ACHN (cell line): ENCODE measurements around the gene B4GALNT1.
"Not testable (repeated sequence)": the region's sequence is repeated elsewhere in the genome, so short reads cannot be mapped to it uniquely, and the experiment has no call there.

Experiments
- DNase-seq: peaks from one replicate; pipeline ENCODE4 v3.0.0-alpha.2; 2015
- in situ Hi-C: cut with HindIII; loops from 2 replicates; pipeline ENCODE4 v1.10.0; 2017; ENCODE audit warnings: low sequenced_read_pairs, low pct_ligation_motif_present, low pct_unique_long_range_greater_than_20kb

Gene B4GALNT1

DNA sequence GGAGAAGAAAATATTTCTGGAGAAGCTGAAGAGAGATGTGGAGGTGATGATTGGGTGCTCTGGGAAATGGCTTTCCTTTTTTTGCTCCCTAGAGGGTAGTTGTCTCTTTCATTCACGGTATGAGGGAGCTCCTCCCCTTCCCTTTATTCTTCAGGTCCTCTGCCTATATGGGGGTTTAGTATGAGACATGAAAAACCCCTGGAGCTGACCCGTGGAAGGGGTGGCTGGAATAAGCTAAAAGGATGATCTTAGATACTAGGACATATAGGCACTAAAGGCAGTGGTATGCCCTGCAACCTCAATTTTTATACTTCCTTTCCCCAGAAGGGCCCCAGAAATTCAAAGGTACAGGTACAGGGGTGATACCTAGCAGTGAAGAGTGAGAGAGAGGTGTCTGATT, 32.6 kb downstream of the B4GALNT1 start:
- no peak for DNase-seq
- in situ Hi-C loops, result no loop called here

DNA sequence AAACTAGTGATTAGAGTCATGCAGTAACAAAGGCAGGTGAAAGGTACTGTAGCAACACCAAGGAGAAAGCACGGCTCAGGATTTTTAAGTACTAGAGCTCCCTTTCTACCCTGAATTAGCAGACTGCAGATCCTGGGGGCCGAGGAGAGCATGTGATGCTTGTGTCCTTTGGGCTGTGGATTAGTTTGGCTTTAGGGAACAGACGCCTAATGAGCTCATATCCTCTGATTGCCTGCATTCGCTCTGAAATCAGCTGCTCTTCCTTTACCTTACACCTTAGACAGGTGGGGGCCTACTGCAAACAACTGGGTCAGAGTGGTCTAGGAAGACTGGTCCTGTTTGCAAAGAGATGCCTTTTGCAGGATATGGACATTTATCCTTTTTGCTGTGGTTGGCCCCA, 39.8 kb downstream of the B4GALNT1 start:
- DNase-seq, result no peak
- in situ Hi-C loops, result no loop called here

DNA sequence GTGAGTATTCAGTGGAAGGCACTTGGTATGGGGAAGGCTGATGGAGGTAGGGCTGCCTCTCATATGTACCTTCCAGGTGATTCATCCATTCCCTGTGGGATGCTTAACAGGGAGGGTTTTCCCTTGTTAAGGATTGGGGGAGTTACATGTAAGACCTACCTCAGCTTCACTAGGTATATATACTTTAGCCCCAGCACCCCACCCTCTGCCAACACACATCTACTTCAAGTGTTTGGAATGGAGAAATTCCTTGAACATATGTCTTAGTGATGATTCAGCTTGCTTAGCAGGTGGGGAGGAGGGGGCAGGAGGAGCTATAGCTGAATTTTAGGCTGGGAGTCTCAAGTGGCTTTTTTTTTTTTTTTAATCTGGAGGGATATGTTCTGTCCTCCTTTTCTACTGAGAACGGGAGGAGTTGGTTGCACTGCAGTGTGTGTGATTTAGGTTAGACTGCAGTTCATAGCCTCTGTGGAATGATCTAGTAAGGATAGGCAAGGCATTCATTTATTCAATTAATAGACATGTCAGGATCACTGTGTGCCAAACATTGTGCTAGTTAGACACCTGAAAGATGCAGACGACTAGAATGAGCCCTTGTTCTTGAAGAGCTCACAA, 40.3 kb downstream of the B4GALNT1 start:
- no peak for DNase-seq
- in situ Hi-C loops, result no loop called here

DNA sequence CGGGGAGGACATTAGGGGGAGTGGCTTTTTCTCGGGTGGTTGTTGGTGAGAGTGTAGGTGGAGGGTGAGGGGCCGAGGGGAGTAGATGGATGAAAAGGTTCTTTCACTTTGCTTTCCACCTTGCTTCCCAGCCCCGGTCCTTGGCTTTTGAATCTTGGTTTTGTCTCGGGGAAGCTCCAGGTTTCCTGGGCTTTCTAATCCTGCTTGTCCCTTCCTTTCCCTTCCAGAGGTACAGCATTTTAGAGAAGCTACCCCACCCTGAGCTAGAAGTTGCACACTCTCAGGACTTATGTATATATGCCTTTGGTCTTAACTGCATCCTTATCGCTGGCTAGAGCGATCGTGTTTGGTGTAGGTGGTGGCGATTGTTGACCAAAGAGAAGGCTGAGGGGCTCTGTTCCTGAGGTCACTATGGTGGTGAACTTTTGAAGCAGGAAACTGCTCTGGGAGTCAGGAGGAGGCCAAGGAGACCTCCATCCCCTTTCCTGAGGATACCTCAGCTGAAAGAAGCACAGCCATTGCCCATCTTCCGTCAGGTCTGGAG, 41.1 kb downstream of the B4GALNT1 start:
- in situ Hi-C loops, result no loop called here
- no peak for DNase-seq

DNA sequence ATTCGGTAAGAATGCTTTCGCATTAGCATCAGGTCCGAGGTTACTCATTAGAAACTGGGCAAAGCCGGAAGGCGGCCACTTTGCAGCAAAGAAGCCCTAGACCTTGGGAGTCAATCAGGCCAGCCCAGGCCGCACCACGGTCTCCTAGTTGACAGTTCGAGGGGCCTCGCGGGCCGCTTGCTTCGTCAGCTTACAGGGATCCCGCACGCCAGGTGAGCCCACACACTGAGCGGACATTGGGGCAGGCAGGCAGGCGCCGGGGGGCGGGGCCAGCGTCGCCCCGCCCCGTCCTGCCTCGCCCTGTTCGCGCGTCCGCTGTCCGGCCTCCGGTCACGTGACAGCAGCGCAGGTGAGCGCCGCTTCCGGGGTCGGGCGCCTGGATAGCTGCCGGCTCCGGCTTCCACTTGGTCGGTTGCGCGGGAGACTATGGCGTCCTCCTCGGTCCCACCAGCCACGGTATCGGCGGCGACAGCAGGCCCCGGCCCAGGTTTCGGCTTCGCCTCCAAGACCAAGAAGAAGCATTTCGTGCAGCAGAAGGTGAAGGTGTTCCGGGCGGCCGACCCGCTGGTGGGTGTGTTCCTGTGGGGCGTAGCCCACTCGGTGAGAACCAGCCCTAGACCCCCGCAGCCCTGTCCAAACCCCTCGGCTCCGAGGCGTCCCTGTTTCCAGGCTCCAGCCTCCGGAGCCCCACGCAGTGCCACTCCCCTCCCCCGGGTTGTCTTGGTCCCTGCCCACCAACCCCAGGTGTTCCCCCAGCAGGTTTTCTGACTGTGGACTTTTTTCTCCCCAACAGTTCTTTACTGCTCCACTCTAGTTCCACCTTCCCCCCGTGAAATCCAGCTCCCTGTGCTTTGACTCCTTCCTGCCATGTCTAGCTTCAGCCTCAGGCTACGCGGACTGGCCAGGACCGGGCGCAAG, 41.9 kb downstream of the B4GALNT1 start, which contains the start of gene PIP4K2C:
Gene PIP4K2C, plus strand, starts transcription at position 329 of the 918 bp plus-strand sequence. Its CDS starts 98 bp downstream, at position 427.
- in situ Hi-C loops, result no loop called here
- peak; percentile 90 for DNase-seq

DNA sequence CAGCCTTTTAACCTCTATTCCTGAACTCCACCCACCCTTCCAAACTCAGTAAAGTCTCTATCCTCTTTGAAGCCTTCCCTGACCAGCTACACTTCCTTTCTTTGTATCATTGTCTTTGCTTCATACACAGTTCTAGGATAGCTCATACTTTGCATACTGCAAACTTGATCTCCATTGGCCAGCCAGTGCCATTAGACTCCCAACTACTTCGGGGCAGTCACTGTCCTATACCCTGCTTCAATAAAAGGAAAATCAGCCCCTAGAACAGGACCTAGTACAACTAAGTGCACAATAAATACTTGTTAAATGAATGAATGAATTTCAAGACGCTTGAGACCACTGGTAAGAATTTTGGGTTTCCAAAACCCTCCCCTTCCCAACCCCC, 42.5 kb downstream of the B4GALNT1 start:
- no peak for DNase-seq
- in situ Hi-C loops, result no loop called here

DNA sequence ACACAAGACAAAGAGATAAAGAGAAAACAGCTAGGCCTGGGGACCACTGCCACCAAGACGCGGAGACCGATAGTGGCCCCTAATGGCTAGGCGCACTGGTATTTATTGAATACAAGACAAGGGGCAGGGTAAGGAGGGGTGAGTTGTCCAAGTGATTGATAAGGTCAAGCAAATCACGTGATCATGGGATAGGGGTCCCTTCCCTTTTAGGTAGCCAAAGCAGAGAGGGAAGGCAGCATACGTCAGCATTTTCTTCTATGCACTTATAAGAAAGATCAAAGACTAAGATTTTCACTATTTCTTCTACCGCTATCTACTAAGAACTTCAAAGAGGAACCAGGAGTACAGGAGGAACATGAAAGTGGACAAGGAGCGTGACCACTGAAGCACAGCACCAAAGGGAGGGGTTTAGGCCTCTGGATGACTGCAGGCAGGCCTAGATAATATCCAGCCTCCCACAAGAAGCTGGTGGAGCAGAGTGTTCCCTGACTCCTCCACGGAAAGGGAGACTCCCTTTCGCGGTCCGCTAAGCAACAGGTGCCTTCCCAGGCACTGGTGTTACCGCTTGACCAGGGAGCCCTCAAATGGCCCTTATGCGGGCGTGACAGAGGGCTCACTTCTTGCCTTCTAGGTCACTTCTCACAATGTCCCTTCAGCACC, 43.9 kb downstream of the B4GALNT1 start:
- DNase-seq, in situ Hi-C loops: not testable (repeated sequence)

DNA sequence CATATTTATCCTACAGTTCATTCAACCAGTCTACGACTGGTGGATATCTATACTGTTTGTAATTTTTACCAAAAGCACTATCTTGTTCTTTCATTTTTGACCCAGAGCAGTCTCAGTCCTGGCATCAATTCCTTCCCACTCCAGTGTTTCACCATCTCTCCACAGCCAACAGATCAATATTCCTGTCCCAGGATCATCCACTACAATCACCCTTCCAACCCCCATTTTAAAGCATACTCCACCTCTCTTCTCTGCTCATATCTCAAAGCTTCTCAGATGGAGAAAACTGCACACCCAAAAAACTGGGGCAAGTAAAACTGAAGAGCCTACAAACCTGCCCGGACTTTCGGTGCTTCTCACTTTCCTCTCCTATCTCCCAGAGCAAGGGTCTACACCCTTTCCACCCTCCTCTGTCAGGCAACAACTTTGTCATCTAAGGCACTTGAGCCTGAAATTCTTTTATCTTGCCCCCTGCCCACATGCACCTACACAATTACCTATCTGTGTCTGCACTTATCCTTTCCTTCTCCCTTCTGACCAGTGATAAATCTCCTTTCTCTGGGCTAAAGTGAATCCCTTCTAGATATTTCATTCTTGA, 46.1 kb downstream of the B4GALNT1 start:
- in situ Hi-C loops, result no loop called here
- no peak for DNase-seq

DNA sequence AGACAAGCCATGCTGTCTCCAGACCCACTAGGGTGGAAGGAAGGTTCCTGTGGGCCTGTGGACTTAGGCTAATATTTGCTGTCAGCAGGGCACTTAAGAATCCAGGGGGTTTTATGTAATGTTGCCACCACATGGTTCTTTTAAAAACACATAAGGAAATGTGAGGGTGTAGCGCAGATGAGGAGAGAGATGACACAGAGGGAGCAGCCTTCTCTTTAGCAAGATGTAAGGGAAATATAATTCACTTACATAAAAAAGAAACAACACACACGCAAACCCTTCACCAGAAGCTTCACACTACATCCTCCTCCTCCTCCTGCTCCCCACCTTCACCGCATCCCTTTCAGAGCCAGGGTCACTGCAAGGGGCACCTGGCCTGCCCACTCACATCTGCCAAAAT, 46.9 kb downstream of the B4GALNT1 start:
- no peak for DNase-seq
- in situ Hi-C loops, result no loop called here

DNA sequence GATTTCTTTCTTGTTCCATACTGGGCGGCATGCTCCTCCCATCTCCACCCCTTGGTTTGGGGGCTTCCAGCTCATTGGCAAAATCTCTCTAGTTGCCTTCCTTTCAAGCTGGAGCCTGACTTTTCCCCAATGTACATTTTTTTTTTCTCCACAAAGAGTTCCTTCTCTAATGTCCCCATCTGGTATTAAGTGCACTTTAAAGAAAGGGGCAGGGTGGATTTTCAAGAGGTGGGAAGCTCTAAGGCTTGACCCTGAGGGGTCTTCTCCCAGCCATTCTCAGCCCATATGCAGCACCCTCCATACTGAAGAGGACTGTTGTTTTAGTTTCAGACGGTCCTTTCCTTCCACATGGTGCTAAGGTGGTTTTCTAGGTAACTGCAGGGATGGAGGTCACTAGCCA, 47.8 kb downstream of the B4GALNT1 start:
- in situ Hi-C loops, result no loop called here
- DNase-seq, result no peak

DNA sequence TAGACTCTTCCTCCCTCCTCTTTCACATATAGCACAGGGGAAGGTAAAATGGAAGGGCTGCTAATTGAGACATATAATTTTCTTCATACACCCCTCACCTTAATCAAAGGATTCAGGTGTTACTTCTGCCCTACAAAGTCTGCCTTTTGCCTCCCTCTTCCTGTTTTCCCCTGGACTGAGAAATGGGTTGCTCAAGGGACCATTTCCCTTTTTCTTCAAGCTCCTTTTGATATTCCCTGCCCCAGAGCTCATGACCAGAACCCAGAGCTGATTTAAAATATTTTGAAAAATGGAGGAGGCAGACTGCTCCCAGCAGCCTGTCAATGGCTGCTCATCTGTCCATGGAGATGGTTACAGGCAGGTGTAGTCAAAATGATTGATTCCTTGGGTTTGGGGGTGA, 48.3 kb downstream of the B4GALNT1 start:
- no peak for DNase-seq
- in situ Hi-C loops, result no loop called here

DNA sequence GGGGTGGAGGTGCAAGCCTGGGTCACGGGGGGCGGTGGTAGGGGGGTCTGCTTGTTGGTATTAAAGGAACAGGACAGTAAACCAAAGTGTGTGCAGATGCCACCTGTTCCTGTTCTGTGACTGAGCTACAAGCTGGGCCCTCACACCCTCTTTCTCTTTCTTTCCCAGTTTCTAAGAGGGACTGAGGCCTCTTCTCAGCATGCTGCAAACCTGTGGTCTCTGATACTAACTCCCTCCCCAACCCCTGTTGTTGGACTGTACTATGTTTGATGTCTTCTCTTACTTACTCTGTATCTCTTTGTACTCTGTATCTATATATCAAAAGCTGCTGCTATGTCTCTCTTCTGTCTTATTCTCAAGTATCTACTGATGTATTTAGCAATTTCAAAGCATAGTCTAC, 49.0 kb downstream of the B4GALNT1 start:
- in situ Hi-C loops, result no loop called here
- no peak for DNase-seq

DNA sequence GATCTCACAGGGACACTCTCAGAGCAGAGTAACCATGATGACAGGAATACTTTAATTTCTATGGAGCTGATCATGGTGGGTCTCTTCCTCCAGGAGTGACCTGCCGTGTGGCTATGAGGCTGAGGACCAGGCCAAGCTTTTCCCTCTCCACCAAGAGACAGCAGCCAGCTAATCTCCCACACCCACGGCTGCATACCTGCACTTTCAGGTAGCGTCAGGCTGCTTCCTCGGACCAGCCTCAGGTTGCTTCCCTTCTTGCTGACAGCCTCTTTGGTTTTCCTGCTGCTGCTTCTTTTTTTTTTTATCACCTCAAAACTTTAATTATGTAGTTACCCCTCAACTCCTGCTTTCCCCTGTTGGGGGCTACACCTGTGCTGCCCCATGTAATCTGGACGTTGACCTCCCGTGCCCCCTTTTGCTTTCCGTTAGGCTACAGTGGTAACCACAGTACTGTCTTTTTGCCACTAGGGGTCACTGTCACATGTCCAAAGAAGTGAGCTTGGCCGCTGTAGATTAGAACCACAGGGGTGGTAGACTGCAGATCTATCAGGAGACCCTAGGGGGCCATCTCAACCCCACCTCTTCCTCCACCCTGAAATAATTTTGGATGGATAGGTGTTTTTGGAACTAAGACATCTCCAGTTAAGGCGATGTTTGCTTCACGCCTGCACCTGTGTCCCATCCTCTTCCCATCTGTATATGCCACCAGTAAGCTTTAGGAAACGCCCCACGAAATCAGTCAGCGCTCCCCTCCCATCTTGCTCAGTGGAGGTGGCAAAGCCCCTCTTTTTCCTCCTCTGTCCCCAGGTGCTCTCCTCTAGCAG, 49.8 kb downstream of the B4GALNT1 start:
- peak; percentile 93 for DNase-seq
- in situ Hi-C loops, result no loop called here

DNA sequence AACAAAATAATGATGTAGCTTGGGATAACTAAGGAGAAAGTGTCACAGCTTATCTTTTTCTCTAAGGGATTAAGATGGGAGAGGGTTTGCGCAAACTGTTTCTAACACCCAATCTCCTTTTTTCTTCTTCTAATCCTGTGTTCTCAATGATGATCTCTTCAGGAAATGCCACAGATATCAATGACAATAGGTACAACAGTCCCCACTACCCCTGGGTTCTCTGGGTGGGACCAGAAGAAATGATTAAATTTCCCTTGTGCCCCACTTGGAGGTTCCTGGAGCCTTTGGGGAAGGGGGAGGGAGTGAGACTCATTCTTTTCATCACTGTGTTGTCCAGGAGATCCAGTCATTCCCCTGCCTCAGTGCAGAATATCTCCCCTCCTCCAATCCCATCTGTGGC, 50.6 kb downstream of the B4GALNT1 start:
- in situ Hi-C loops, result no loop called here
- DNase-seq, result no peak

DNA sequence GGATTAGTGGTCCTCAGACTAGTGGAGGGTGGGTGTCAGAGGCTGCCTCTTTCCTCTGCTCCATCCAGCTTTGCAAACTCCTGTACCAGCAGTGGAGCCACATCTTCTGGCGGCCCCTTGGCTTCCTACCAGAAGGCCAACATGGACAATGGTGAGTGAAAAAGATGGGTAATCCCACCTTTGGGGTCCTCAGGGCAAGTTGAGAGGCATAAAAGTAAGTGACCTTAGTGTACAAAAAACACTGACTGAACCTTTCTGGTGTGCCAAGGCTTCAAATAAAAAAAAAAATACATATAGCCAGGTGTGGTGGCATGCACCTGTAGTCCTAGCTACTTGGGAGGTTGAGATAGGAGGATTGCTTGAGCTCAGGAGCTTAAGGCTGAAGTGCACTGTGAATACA, 51.2 kb downstream of the B4GALNT1 start:
- in situ Hi-C loops, result no loop called here

DNA sequence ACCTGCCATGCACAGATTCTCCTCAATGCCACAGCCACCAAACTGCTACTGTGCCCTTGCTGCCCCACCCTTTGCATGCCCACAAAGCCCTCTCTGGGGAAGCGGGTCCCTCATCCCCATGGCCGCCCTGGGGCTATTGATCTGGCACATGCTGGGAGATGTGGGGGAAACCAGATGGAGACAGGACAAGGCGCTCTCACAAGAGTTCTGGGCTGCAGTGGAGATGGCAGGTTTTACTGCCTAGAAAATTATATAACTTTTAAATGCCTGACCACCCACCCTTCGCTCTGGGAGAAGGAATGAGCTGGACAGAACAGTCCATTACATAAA, 52.6 kb downstream of the B4GALNT1 start:
- DNase-seq, result no peak
- in situ Hi-C loops, result no loop called here

More for the DNA sequence above, 51.2 kb downstream of the B4GALNT1 start:
- DNase-seq, result no peak

DNA sequence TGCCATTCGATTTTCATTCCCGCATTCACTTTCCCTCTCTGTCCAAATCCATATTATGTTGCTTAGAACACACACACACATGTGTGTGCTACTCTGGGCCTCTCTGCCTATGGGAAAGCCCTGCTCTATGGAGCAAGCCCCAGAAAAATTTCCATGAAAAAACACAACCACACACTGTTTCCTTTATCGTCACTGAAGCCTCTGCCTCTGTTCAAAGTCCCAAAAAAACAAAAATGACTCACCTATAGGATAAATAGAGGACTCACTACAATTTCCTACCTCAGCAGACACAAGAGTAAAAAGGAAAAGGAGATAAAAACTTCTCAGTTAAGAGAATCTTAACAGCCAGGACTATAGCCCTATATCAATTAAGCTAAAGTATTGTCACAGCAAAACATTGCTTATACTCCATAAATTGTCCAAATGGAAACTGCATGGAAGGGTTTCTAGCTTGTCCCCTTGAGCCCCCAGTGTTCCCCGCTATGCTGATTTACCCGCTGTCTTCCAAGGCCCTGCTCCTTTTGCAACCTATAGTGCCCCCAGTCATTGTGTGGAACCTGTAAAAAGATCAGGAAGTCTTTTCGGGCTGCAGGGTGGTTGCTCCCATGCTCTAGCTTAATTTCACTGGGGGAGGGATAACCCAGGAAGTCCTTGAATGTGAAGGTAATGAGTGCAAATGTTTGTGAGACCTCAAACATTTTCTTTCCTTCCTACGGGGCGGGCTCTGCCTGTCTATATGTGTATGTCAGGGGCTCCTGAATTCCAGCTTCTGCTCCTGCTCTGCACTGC, 53.1 kb downstream of the B4GALNT1 start:
- in situ Hi-C loops, result no loop called here
- no peak for DNase-seq
